SKM-1 treated with dmso at 0.1 percent for 144 hours (cell line): ENCODE measurements around the gene PNPLA7.
"Not testable (repeated sequence)": the region's sequence is repeated elsewhere in the genome, so short reads cannot be mapped to it uniquely, and the experiment has no call there.

Source experiments
- DNase-seq: peaks from one replicate; lab custom pipeline; 2025; ENCODE audit not compliant: unreplicated experiment; lab: John Stamatoyannopoulos, UW

The PNPLA7 gene

GRCh38 chr9:137426018-137426681, 124.1 kb downstream of the PNPLA7 start:
- no peak for DNase-seq

- no peak for DNase-seq
Measured at GRCh38 chr9:137423514-137424291, 126.5 kb downstream of the PNPLA7 start.

DNA sequence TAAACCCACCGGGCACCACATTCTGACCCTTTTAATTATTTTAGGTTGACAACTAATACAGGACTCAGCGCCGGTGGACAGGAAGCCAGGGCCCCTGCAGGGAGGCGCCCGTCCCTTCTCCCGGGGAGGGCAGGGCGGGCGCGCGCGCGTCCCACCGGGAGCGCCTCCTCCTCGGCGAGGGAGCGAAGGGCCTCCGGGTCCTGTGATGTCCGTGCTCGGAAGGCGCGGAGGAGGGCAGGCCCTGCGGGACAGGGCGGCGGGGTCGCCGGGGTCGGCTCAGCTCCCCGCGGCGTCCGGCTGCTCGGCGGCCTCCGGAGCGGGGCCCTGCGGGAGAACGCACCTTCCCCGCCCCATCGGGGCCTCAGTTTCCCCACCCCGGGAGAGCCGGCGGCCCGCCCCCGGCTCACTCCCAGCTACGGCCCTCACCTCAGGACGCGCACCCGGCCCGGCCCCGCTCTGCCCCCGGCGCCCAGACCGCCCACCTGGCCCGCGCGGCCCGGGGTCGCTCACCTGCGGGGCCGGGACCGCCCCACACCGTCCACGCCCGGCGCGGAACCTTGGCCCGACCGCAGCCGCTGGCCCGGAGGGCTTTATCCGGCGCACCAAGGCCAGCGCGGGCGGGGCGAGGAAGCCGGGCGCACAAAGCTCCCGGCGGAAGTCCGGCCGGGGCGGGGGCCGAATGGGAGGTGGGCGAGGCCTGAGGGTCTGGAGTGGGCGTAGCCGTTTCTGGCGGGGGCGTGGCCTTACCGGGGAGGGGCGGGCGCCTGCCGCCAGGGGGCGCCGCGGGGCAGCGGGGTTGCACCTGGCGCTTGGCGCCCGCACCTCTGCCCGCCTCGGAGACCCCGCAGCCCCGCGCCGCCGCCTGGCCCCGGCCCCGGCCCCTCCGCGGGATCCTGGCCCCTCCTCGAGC, 127.3 kb downstream of the PNPLA7 start, which contains the start of the genes EXD3 and NOXA1:
EXD3 (minus strand) TSS at position 559 of the 910 bp plus-strand sequence. CDS start 27,805 bp downstream, outside the sequence.
NOXA1 (plus strand) TSS at position 790 of the 910 bp plus-strand sequence. CDS start 137 bp downstream, outside the sequence.
- peak; percentile 90 for DNase-seq

DNA sequence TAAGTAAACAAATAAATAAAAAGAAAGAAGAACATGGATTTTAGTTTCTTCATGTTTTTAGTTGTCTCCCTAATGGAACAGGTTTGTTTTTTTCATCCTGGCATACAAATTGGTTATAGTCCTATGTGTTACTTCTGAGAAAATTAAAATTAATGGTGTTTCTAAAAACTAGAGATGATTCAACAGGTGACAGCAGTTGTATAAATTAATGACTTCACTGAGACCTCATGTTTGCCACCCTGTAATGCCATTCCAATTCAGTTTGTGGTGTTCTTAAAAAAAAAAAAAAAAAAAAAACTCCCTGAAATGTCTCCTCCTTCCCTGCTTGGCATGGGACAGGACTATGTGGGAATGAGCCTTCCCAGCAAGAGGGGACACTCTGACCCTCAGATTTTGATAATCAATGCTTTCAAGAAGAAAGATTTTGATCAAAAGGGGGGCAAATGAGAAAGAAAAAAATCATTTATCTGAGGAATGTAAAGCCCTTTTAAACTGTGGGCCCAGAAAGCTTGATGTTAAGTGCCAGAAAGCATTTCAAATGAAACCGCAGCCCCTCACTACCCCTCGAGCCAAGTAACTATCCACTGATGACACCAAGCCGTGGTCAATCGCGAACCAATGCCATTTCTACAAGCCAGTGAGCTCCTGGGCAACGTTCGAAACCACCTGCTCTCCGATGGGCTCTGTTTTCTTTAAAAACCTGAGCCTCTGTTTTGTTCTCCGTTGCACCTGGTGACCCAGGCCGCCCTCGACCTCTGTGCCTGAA, 128.2 kb downstream of the PNPLA7 start:
- no peak for DNase-seq

GRCh38 chr9:137417161-137418021, 132.8 kb downstream of the PNPLA7 start:
- no peak for DNase-seq

- DNase-seq, result no peak
Measured at GRCh38 chr9:137416563-137417151, 133.5 kb downstream of the PNPLA7 start.

GRCh38 chr9:137416006-137416562, 134.1 kb downstream of the PNPLA7 start:
- no peak for DNase-seq

GRCh38 chr9:137415451-137415850, 134.8 kb downstream of the PNPLA7 start:
- DNase-seq, result no peak

- DNase-seq, result no peak
Measured at GRCh38 chr9:137412431-137412830, 137.8 kb downstream of the PNPLA7 start.

- DNase-seq, result peak; percentile 37
Measured at GRCh38 chr9:137411645-137412380, 138.4 kb downstream of the PNPLA7 start.

DNA sequence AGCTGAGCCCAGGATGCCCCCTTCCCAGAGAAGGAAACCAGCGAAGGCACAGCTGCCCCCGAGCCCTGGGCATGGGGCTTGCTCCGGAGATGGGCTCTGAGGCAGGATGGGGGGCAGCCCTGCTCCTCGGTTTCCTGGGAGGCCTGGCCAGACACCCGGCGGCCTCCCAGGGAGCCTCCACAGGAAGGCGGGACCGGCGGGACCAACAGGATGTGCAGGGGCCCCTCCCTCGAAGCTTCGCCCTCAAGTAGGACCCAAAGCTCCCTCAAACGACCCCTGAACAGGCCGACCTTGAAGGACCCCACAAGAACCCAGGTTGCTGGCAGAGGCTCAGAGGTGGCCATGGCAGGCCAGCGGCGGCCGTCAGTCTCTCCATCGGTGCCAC, 138.9 kb downstream of the PNPLA7 start:
- DNase-seq, result no peak

DNA sequence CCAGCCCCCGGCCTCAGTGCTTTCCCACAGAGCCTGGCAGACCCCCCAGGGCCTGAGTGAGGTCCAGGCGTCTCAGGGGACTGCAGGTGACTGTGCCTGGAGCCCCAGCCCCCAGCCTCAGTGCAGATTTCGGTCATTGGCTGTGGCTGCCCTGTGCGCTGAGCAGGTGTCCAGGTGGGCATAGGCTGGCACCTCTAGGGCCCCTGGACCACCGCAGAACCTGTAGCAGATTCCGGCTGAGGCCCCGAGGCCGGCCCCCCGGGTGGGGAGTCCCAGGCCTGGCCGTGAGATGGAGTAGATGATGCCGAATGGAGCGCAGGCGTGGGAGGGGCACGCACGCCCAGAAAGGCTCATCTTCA, 139.3 kb downstream of the PNPLA7 start:
- DNase-seq, result no peak

DNA sequence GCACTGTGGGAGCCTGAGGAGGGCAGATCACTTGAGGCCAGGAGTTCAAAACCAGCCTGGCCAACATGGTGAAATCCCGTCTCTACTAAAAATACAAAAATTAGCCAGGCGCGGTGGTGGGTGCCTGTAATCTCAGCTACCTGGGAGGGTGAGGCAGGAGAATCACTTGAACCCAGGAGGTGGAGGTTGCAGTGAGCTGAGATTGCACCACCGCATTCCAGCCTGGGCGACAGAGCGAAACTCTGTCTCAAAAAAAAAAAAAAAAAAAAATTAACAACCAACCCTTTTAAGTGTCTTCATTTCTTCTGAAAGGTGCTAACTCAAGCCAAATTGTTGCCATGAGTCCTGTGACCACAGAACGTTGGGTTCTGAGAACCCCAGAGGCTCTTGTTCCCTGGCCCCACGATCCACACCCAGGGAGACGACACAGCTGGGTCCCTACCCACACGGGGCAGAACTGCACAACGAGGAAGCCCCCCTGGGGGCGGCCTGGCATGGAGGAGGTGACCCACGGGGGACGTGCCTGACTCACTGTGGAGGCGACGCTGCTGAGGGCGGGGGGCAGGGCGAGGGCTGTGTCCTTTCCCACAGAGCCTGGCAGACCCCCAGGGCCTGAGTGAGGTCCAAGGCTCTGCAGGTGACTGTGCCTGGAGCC, 139.8 kb downstream of the PNPLA7 start:
- not testable (repeated sequence) for DNase-seq
